RWPE2 (cell line): Measurements from ENCODE around the gene ESCO1.

Experiments used
- ATAC-seq: fragments of 200-7000 bp; cut with Tn5 transposase; 3 replicates; pipeline ENCODE4 v1.9.1; 2021; ENCODE audit warnings: low read depth
- DNase-seq: peaks from one replicate; pipeline ENCODE4 v3.0.0-alpha.2; 2020; ENCODE audit warnings: low spot score
- H3K27ac ChIP-seq: fragments of 450-650 bp; 2 replicates; pipeline ENCODE4 v1.5.1; 2017; ENCODE audit warnings: mild to moderate bottlenecking; ENCODE audit not compliant: poor library complexity, severe bottlenecking
- H3K27me3 ChIP-seq: fragments of 250-450 bp; sonication (Bioruptor Pico); 2 replicates; pipeline ENCODE4 v1.5.1; 2021; ENCODE audit warnings: mild to moderate bottlenecking, moderate library complexity; ENCODE audit not compliant: insufficient read depth, poor library complexity, severe bottlenecking
- H3K36me3 ChIP-seq: fragments of 250-450 bp; sonication (Bioruptor Pico); 2 replicates; pipeline ENCODE4 v1.5.1; 2020; ENCODE audit warnings: low read depth, mild to moderate bottlenecking, moderate library complexity
- H3K4me1 ChIP-seq: fragments of 250-450 bp; sonication (Bioruptor Pico); 2 replicates; pipeline ENCODE4 v1.5.1; 2021; ENCODE audit warnings: mild to moderate bottlenecking, moderate library complexity; ENCODE audit not compliant: insufficient read depth, poor library complexity, severe bottlenecking
- H3K4me3 ChIP-seq: fragments of 250-450 bp; sonication (Bioruptor Pico); 2 replicates; pipeline ENCODE4 v1.5.1; 2021; ENCODE audit warnings: mild to moderate bottlenecking, moderate library complexity; ENCODE audit not compliant: severe bottlenecking
- H3K9me3 ChIP-seq: fragments of 250-450 bp; sonication (Bioruptor Pico); 2 replicates; pipeline ENCODE4 v1.5.1; 2021; ENCODE audit warnings: mild to moderate bottlenecking, moderate library complexity; ENCODE audit not compliant: severe bottlenecking
- TF ChIP-seq, protein P1 (sequence below): fragments of 450-650 bp; IDR thresholded peaks from one replicate; pipeline ENCODE4 v1.5.1; 2017; ENCODE audit warnings: mild to moderate bottlenecking, moderate library complexity; ENCODE audit not compliant: poor library complexity, severe bottlenecking

Gene ESCO1

DNA sequence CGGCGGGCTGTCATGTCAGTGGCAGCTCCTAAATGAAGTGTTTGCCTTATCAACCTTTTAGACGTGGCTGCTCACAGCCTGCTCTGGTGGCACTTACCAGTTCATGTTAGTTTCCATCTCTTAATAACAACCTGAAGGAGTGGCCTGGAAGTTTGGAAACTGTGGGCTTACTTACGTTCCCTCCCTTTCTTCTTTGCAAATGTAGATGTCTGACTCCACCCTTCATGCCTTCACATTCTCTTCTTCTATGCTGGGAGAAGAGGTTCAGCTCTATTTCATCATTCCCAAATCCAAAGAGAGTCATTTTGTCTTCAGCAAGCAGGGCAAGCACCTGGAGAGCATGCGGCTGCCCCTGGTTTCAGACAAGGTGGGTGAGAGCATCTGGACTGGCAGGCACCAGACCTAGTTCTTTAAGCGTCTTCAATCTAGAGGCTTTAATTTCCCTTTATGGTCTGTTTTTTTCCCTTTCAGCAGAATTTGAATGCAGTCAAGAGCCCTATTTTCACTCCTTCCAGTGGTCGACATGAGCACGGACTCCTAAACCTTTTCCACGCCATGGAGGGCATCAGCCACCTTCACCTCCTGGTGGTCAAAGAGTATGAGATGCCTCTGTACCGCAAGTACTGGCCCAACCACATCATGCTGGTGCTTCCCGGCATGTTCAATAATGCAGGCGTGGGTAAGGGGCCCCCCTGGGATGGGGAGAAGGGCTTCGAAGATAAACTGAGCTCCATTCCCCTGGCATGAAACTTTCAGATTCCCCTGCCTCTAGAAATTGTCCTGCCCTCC, 92.4 kb downstream of the ESCO1 start:
- H3K4me3 ChIP-seq = no peak overlapping the region
- H3K4me1 ChIP-seq = no peaks in the 10 kb centered on the region
- H3K27ac ChIP-seq = no peak overlapping the region
- no peaks in the 10 kb centered on the region for H3K36me3 ChIP-seq
- no peaks in the 10 kb centered on the region for H3K27me3 ChIP-seq
- ATAC-seq (no peak), DNase-seq (no peak)
- H3K9me3 ChIP-seq = no peaks in the 10 kb centered on the region
- TF ChIP-seq, protein P1, sequence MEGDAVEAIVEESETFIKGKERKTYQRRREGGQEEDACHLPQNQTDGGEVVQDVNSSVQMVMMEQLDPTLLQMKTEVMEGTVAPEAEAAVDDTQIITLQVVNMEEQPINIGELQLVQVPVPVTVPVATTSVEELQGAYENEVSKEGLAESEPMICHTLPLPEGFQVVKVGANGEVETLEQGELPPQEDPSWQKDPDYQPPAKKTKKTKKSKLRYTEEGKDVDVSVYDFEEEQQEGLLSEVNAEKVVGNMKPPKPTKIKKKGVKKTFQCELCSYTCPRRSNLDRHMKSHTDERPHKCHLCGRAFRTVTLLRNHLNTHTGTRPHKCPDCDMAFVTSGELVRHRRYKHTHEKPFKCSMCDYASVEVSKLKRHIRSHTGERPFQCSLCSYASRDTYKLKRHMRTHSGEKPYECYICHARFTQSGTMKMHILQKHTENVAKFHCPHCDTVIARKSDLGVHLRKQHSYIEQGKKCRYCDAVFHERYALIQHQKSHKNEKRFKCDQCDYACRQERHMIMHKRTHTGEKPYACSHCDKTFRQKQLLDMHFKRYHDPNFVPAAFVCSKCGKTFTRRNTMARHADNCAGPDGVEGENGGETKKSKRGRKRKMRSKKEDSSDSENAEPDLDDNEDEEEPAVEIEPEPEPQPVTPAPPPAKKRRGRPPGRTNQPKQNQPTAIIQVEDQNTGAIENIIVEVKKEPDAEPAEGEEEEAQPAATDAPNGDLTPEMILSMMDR = no peak

DNA sequence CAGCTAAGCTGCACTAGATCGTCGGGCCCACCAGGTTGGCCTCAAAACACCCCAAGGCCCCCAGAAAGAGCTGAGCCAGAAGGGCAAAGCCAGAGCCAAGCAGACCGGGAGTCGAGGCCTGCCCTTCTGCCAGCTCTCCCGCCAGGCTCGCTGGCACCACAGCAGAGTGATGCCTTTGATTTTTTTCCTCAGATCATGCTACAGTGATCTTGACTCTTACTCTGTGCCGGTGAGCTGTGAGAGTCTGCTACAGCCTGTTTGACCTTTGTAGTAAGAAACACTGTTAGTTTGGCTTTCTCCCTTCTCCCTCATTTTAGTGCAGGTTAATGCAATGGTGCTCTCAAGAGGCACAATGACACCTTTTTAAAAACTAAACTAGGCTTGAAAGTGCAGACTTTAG, 97.8 kb downstream of the ESCO1 start:
- no peak overlapping the region for H3K4me3 ChIP-seq
- H3K9me3 ChIP-seq = no peaks in the 10 kb centered on the region
- TF ChIP-seq, protein P1 = no peak
- H3K27ac ChIP-seq = no peak overlapping the region
- H3K4me1 ChIP-seq = no peaks in the 10 kb centered on the region
- DNase-seq = no peak
- no peak for ATAC-seq
- no peaks in the 10 kb centered on the region for H3K27me3 ChIP-seq
- no peaks in the 10 kb centered on the region for H3K36me3 ChIP-seq

DNA sequence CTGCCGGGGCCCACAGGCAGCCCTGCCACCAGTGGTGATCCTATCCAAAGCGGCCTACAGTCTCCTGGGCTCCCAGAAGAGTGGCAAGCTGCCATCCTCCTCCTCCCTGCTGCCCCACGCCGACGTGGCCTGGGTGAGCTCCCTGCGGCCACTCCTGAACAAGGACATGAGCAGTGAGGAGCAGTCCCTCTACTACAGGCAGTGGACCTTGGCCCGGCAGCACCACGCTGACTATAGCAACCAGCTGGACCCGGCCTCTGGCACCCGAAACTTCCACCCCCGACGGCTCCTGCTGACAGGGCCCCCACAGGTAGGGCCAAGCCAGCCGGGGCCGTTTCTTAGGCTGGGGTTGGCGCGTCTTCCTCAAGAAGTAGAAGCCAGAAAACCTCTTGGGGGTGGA, 100.5 kb downstream of the ESCO1 start:
- H3K27ac ChIP-seq = no peak overlapping the region
- ATAC-seq = no peak; the same call in 2 of the 3 replicates
- H3K9me3 ChIP-seq = no peaks in the 10 kb centered on the region
- H3K36me3 ChIP-seq = no peaks in the 10 kb centered on the region
- H3K4me3 ChIP-seq = no peak overlapping the region
- TF ChIP-seq, protein P1 = no peak
- H3K27me3 ChIP-seq = no peaks in the 10 kb centered on the region
- no peak for DNase-seq
- no peaks in the 10 kb centered on the region for H3K4me1 ChIP-seq

DNA sequence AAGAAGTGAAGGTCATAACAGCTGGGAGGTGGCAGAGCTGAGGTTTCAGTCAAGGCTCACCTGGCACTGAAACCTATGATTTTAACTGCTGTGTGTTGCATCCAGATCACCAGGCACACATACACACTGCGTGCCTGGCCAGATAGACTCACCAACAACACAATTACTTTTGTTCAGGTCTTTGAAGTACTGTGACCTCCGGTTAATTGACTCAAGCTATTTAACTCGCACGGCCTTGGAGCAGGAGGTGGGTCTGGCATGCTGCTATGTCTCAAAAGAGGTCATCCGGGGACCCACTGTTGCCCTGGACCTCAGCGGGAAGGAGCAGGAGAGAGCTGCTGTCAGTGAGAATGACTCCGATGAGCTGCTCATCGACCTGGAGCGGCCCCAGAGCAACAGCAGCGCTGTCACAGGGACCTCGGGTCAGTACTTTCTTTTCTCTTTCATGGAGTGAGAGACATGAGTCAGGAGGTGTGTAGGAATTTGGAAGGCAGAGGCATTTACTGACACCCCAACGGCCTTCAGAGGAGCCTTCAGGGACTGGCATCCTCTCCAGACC, 104.1 kb downstream of the ESCO1 start:
- ATAC-seq = no peak
- Histone ChIP-seq H3K36me3 (no peaks in the 10 kb centered on the region), H3K4me1 (no peaks in the 10 kb centered on the region), H3K9me3 (no peaks in the 10 kb centered on the region), H3K4me3 (no peak overlapping the region), H3K27ac (no peak overlapping the region), H3K27me3 (no peaks in the 10 kb centered on the region)
- TF ChIP-seq, protein P1 = no peak
- DNase-seq = no peak

DNA sequence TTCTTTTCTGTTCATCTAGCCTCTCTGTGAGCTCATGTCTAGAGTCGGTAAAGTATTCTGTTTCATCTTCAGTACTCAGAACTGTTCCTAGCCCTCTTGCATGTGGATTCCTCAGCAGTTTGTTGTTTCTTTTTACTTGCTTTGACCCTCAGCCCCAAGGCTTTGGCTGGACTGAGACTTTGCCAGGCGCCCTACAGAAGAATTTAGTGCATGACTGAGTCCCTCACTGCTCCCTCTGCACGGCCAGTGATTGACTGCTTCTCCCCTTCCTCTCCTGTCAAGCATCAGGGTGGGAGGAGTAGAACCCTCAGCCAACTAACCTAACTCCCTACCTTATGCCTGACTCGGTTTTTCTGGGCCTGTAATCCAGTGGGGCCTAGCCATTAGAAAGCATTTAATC, 109.8 kb downstream of the ESCO1 start:
- DNase-seq (no peak), ATAC-seq (no peak)
- no peaks in the 10 kb centered on the region for H3K27me3 ChIP-seq
- no peaks in the 10 kb centered on the region for H3K36me3 ChIP-seq
- no peaks in the 10 kb centered on the region for H3K4me1 ChIP-seq
- H3K4me3 ChIP-seq = no peak overlapping the region
- TF ChIP-seq, protein P1 = no peak
- no peaks in the 10 kb centered on the region for H3K9me3 ChIP-seq
- H3K27ac ChIP-seq = no peak overlapping the region
